IMR-90 (cell line): ENCODE results near the gene GNB1L. TPM values are rescaled to one million over a fixed set of nuclear protein-coding genes. Genes with fewer than 3 reads are reported as not detected.

Experiments
- ATAC-seq: fragments of 200-7000 bp; cut with Tn5 transposase; 2 replicates; pipeline ENCODE4 v1.9.1; 2020; ENCODE audit warnings: low read depth, mild to moderate bottlenecking, moderate library complexity
- BruUV-seq: library from RNA; stranded (reverse); fragments of 400-500 nt; replicated peaks from 2 replicates; lab custom pipeline; 2021; lab: Mats Ljungman, UMichigan
- CTCF ChIA-PET: fragments of 300-600 bp; formaldehyde crosslinking; extraction: SDS; loops from one replicate; lab custom pipeline; 2021; ENCODE audit warnings: antibody characterized with exemption; lab: Yijun Ruan, JAX
- POLR2A ChIA-PET: fragments of 300-600 bp; sonication (Branson Sonifier 250); formaldehyde crosslinking; loops from one replicate; lab custom pipeline; 2022; ENCODE audit warnings: antibody characterized with exemption; ENCODE audit not compliant: unreplicated experiment; lab: Charles Lee
- DNase-seq: peaks from one replicate; pipeline ENCODE4 v3.0.0; 2013
- H2AFZ ChIP-seq: replicated peaks from 2 replicates; pipeline ENCODE3; 2013; ENCODE audit warnings: low read length, mild to moderate bottlenecking; ENCODE audit not compliant: poor library complexity
- H2AK5ac ChIP-seq: 2 replicates; pipeline ENCODE4 v1.6.1; 2013; ENCODE audit warnings: low read depth, low read length, inconsistent platforms
- H2AK9ac ChIP-seq: replicated peaks from 2 replicates; pipeline ENCODE3; 2013; ENCODE audit warnings: mild to moderate bottlenecking, low read depth, low read length, moderate library complexity; ENCODE audit not compliant: poor library complexity
- H2BK120ac ChIP-seq: 2 replicates; pipeline ENCODE4 v1.6.1; 2013; ENCODE audit warnings: low read depth, low read length, inconsistent platforms
- H2BK15ac ChIP-seq: 3 replicates; pipeline ENCODE4 v1.6.1; 2013; ENCODE audit warnings: low read depth, low read length, inconsistent platforms
- H2BK20ac ChIP-seq: 2 replicates; pipeline ENCODE4 v1.6.1; 2013; ENCODE audit warnings: low read depth, mild to moderate bottlenecking, inconsistent platforms, low read length, moderate library complexity
- H2BK5ac ChIP-seq: 2 replicates; pipeline ENCODE4 v1.6.1; 2013; ENCODE audit warnings: mild to moderate bottlenecking, low read depth, low read length, inconsistent platforms; ENCODE audit not compliant: poor library complexity, severe bottlenecking
- H3K14ac ChIP-seq: replicated peaks from 2 replicates; pipeline ENCODE4 v1.6.1; 2013; ENCODE audit warnings: low read depth, low read length, inconsistent platforms
- H3K18ac ChIP-seq: 2 replicates; pipeline ENCODE4 v1.6.1; 2013; ENCODE audit warnings: low read depth, low read length, control low read depth
- H3K23ac ChIP-seq: 2 replicates; pipeline ENCODE4 v1.6.1; 2013; ENCODE audit warnings: low read depth, low read length, inconsistent platforms
- H3K27ac ChIP-seq: 2 replicates; pipeline ENCODE4 v1.5.1; 2013; ENCODE audit warnings: mild to moderate bottlenecking, control low read depth, low read length; ENCODE audit not compliant: insufficient read depth
- H3K27me3 ChIP-seq: 2 replicates; pipeline ENCODE4 v1.6.1; 2013; ENCODE audit warnings: low read length; ENCODE audit not compliant: control insufficient read depth, insufficient read depth
- H3K36me3 ChIP-seq: 2 replicates; pipeline ENCODE4 v1.6.1; 2013; ENCODE audit warnings: low read length, mixed read lengths; ENCODE audit not compliant: control insufficient read depth, insufficient read depth
- H3K4ac ChIP-seq: 2 replicates; pipeline ENCODE4 v1.6.1; 2013; ENCODE audit warnings: low read depth, low read length, inconsistent platforms
- H3K4me1 ChIP-seq: 2 replicates; pipeline ENCODE4 v1.6.1; 2013; ENCODE audit warnings: low read length, mixed read lengths; ENCODE audit not compliant: control insufficient read depth, insufficient read depth
- H3K4me2 ChIP-seq: 2 replicates; pipeline ENCODE4 v1.6.1; 2013; ENCODE audit warnings: low read depth, mild to moderate bottlenecking, control low read depth, low read length, moderate library complexity
- H3K4me3 ChIP-seq: 2 replicates; pipeline ENCODE4 v1.5.1; 2013; ENCODE audit warnings: low read depth, mild to moderate bottlenecking, control low read depth, low read length, moderate library complexity; ENCODE audit not compliant: insufficient read depth
- H3K56ac ChIP-seq: 2 replicates; pipeline ENCODE4 v1.6.1; 2013; ENCODE audit warnings: low read length, inconsistent platforms; ENCODE audit not compliant: insufficient read depth; ENCODE audit errors: extremely low read depth
- H3K79me1 ChIP-seq, 2 experiments: 2 replicates each; pipeline ENCODE4 v1.6.1; 2013; ENCODE audit warnings: low read length in 2 of 2, inconsistent platforms in 1 of 2, low read depth in 1 of 2
- H3K9ac ChIP-seq: 2 replicates; pipeline ENCODE4 v1.6.1; 2013; ENCODE audit warnings: low read depth, low read length, control low read depth
- H3K9me1 ChIP-seq: 2 replicates; pipeline ENCODE4 v1.6.1; 2013; ENCODE audit warnings: low read length, inconsistent platforms; ENCODE audit not compliant: insufficient read depth
- H3K9me3 ChIP-seq: 2 replicates; pipeline ENCODE4 v1.6.1; 2013; ENCODE audit warnings: low read length; ENCODE audit not compliant: control insufficient read depth, insufficient read depth
- H4K20me1 ChIP-seq: 2 replicates; pipeline ENCODE4 v1.6.1; 2013; ENCODE audit warnings: low read length, inconsistent platforms; ENCODE audit not compliant: insufficient read depth
- H4K5ac ChIP-seq: 2 replicates; pipeline ENCODE4 v1.6.1; 2013; ENCODE audit warnings: mild to moderate bottlenecking, low read depth, low read length, control low read depth
- H4K8ac ChIP-seq, 2 experiments: 2 replicates each; pipeline ENCODE4 v1.6.1; 2013; ENCODE audit warnings: low read depth in 2 of 2, low read length in 2 of 2, control low read depth in 1 of 2, inconsistent platforms in 1 of 2
- H4K91ac ChIP-seq: 2 replicates; pipeline ENCODE4 v1.6.1; 2013; ENCODE audit warnings: low read depth, low read length, inconsistent platforms; ENCODE audit not compliant: insufficient read depth
- BHLHE40 ChIP-seq: fragments of 150-350 bp; IDR thresholded peaks from 2 replicates; pipeline ENCODE4 v1.6.1; 2016; ENCODE audit warnings: mild to moderate bottlenecking, low read depth, low read length
- CEBPB ChIP-seq: IDR thresholded peaks from 2 replicates; pipeline ENCODE4 v1.6.1; 2012; ENCODE audit warnings: low read depth, low read length, improper control_type of control experiment
- CHD1 ChIP-seq: IDR thresholded peaks from 2 replicates; pipeline ENCODE4 v1.6.1; 2012; ENCODE audit warnings: low read depth, low read length, improper control_type of control experiment
- CTCF ChIP-seq: conservative IDR thresholded peaks from 2 replicates; pipeline ENCODE4 v1.5.1; 2012; ENCODE audit warnings: mild to moderate bottlenecking, low read depth, low read length, improper control_type of control experiment
- ELK1 ChIP-seq: fragments of 150-350 bp; IDR thresholded peaks from 2 replicates; pipeline ENCODE4 v1.6.1; 2016; ENCODE audit warnings: low read depth, mild to moderate bottlenecking, low read length, moderate library complexity, borderline replicate concordance
- FOS ChIP-seq: fragments of 150-350 bp; IDR thresholded peaks from 2 replicates; pipeline ENCODE4 v1.6.1; 2016; ENCODE audit warnings: low read depth, low read length
- MAFK ChIP-seq: IDR thresholded peaks from 2 replicates; pipeline ENCODE4 v1.6.1; 2012; ENCODE audit warnings: low read depth, low read length, improper control_type of control experiment
- MAZ ChIP-seq: IDR thresholded peaks from 2 replicates; pipeline ENCODE4 v1.6.1; 2012; ENCODE audit warnings: low read depth, mild to moderate bottlenecking, low read length, improper control_type of control experiment, moderate library complexity, borderline replicate concordance
- MXI1 ChIP-seq: IDR thresholded peaks from 2 replicates; pipeline ENCODE4 v1.6.1; 2012; ENCODE audit warnings: low read depth, mild to moderate bottlenecking, low read length, moderate library complexity, borderline replicate concordance
- NFE2L2 ChIP-seq: fragments of 150-350 bp; IDR thresholded peaks from 2 replicates; pipeline ENCODE4 v1.6.1; 2016; ENCODE audit warnings: low read depth, mild to moderate bottlenecking, low read length
- POLR2A ChIP-seq: IDR thresholded peaks from 2 replicates; pipeline ENCODE4 v1.6.1; 2012; ENCODE audit warnings: mild to moderate bottlenecking, low read depth, low read length
- RAD21 ChIP-seq: IDR thresholded peaks from 2 replicates; pipeline ENCODE4 v1.6.1; 2012; ENCODE audit warnings: low read length, improper control_type of control experiment
- RCOR1 ChIP-seq: IDR thresholded peaks from 2 replicates; pipeline ENCODE4 v1.6.1; 2012; ENCODE audit warnings: mild to moderate bottlenecking, low read length, improper control_type of control experiment; ENCODE audit not compliant: insufficient replicate concordance
- RFX5 ChIP-seq: IDR thresholded peaks from 2 replicates; pipeline ENCODE4 v1.8.0; 2012; ENCODE audit warnings: low read depth, mild to moderate bottlenecking, low read length, moderate library complexity
- SMC3 ChIP-seq: fragments of 150-350 bp; IDR thresholded peaks from 2 replicates; pipeline ENCODE4 v1.6.1; 2016; ENCODE audit warnings: low read depth, mild to moderate bottlenecking, antibody characterized with exemption, low read length, moderate library complexity
- USF2 ChIP-seq: fragments of 150-350 bp; IDR thresholded peaks from 2 replicates; pipeline ENCODE4 v1.6.1; 2017; ENCODE audit warnings: mild to moderate bottlenecking, antibody characterized with exemption, low read length, low read depth
- WGBS, 2 experiments: methylation state at CpG; one replicate each; pipeline versions ENCODE4 v1.1.5 to v1.1.7; 2013; ENCODE audit warnings: missing lambda C conversion rate in 2 of 2; ENCODE audit not compliant: insufficient read length in 1 of 2; ENCODE audit errors: extremely low coverage in 2 of 2; 5-methylcytosine and 5-hydroxymethylcytosine counted together
- dilution Hi-C: fragments of 300-500 bp; cut with HindIII; formaldehyde crosslinking; loops from one replicate; pipeline ENCODE4 v1.14.3; 2018; ENCODE audit warnings: low sequenced_read_pairs; ENCODE audit not compliant: unreplicated experiment
- in situ Hi-C: fragments of 300-500 bp; cut with MboI; formaldehyde crosslinking; loops from 3 replicates; pipeline ENCODE4 v1.14.3; 2019; ENCODE audit warnings: low sequenced_read_pairs, inconsistent platforms, mixed read lengths
- intact Hi-C: fragments of 100-400 bp; cut with micrococcal nuclease; formaldehyde crosslinking; loops from 2 replicates; pipeline ENCODE4 v1.10.0; 2022
- polyA plus RNA-seq, 3 experiments: library from polyadenylated mRNA; depleted of rRNA; stranded (reverse); fragments of >200 nt; gene quantifications; 2 replicates each; pipeline ENCODE4 v1.2.3, GENCODE V29; 2012; ENCODE audit warnings: low replicate concordance in 1 of 3
- total RNA-seq: library from RNA; depleted of rRNA; stranded (reverse); fragments of >200 nt; gene quantifications from 2 replicates; pipeline ENCODE4 v1.2.3, GENCODE V29; 2012

GNB1L gene
- total and polyA plus RNA-seq, 2 of the 4 experiments (the other 2 are of a cell fraction) = 2.5 to 4.4 TPM

DNA sequence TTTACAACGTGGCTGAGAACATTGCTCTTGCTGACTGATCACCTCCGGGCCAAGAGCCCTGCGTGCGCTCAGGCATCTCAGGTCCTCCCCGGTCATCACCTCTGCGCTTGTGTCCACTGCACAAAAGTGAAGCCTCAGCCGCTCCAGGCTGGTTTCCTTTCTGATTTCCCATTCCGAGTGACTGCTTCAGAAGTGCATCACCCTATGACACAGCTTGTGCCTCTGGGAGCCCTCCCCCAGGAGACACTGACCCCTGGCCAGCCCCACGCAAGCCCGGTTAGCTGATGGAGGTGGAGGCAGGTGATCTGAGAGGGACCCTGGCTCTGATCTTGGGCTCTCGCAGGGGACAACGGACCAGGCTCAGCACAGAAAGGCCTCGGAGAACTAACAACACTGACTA, 38.3 kb upstream of the GNB1L start:
- peaks cover 11% of the 10 kb centered on the region for H3K9me1 ChIP-seq
- peaks cover 13% of the 10 kb centered on the region for H3K36me3 ChIP-seq
- H3K14ac ChIP-seq = peak overlapping the region; percentile 64
- H3K23ac ChIP-seq = peak overlapping the region; percentile 3; the same call in 1 of the 2 replicates
- H3K9me3 ChIP-seq = no peaks in the 10 kb centered on the region
- H4K91ac ChIP-seq = peak overlapping the region; percentile 96
- peak overlapping the region; percentile 78 to 96; a peak in 2 of 4 replicates for H4K8ac ChIP-seq
- no peak overlapping the region for H3K4me3 ChIP-seq
- DNase-seq = peak; percentile 33
- peak overlapping the region; percentile 97 for H2BK5ac ChIP-seq
- 81% methylated on average over 7 of the region's 13 CpGs; no CpG with 5 or more reads in 1 of the 2 experiments for WGBS, 2 experiments
- BruUV-seq = no TSS peak
- no peak overlapping the region for H3K18ac ChIP-seq
- H2BK20ac ChIP-seq = peak overlapping the region; percentile 54
- H2AFZ ChIP-seq = peak overlapping the region; percentile 48
- peaks cover 0 to 27% of the 10 kb centered on the region in 2 experiments; a peak in 3 of 4 replicates for H3K79me1 ChIP-seq
- H3K27ac ChIP-seq = peak overlapping the region; percentile 7; the same call in 1 of the 2 replicates
- in situ Hi-C loops = no loop called here
- intact Hi-C loops = loop anchor here (5.0 kb wide), 1 partner anchor 49 kb away; the partner anchor contains the start of genes COMT and TXNRD2
- dilution Hi-C loops = no loop called here
- H3K56ac ChIP-seq = no peak overlapping the region
- ChIA-PET CTCF (no interaction called here), POLR2A (no interaction called here)
- ATAC-seq = peak; percentile 13
- H4K5ac ChIP-seq = peak overlapping the region; percentile 32; the same call in 1 of the 2 replicates
- H2BK15ac ChIP-seq = peak overlapping the region; percentile 88; the same call in 1 of the 3 replicates
- H4K20me1 ChIP-seq = no peaks in the 10 kb centered on the region; the same call in 1 of the 2 replicates
- peak overlapping the region; percentile 95 for H2AK5ac ChIP-seq
- peak overlapping the region; percentile 97 for H3K4ac ChIP-seq
- peaks cover 27% of the 10 kb centered on the region for H3K4me1 ChIP-seq
- no peak for TF ChIP-seq FOS
- no peak for TF ChIP-seq USF2
- no peak for TF ChIP-seq RFX5
- no peak for TF ChIP-seq MXI1
- TF ChIP-seq ELK1 = no peak
- TF ChIP-seq MAZ = no peak
- TF ChIP-seq CEBPB = no peak
- no peak for TF ChIP-seq CHD1
- TF ChIP-seq POLR2A = no peak
- no peak for TF ChIP-seq BHLHE40
- no peak for TF ChIP-seq SMC3
- TF ChIP-seq RCOR1 = no peak
- no peak for TF ChIP-seq RAD21
- no peak for TF ChIP-seq MAFK
- TF ChIP-seq CTCF = no peak
- no peak for TF ChIP-seq NFE2L2
- no peaks in the 10 kb centered on the region for H3K27me3 ChIP-seq
- no peak overlapping the region for H3K9ac ChIP-seq
- H2BK120ac ChIP-seq = peak overlapping the region; percentile 97
- H2AK9ac ChIP-seq = peak overlapping the region; percentile 7
- peak overlapping the region; percentile 0; the same call in 1 of the 2 replicates for H3K4me2 ChIP-seq
